ENCODE measurements around the gene EPB41L4A.

GRCh38 chr5:112338681-112339337 is 80.3 kb downstream of the EPB41L4A start:
- TF ChIP-seq CTCF (IDR thresholded peaks at IDR 0.05) (no peak), POLR2AphosphoS5 (IDR thresholded peaks at IDR 0.05; ENCODE audit: insufficient read depth in 1 of 2, low read depth in 1 of 2) (no peak)
